ENCODE data around the gene SCN11A.
A peak's percentile ranks its signal among the peaks of the same experiment; 100 is the strongest.

Gene SCN11A

DNA sequence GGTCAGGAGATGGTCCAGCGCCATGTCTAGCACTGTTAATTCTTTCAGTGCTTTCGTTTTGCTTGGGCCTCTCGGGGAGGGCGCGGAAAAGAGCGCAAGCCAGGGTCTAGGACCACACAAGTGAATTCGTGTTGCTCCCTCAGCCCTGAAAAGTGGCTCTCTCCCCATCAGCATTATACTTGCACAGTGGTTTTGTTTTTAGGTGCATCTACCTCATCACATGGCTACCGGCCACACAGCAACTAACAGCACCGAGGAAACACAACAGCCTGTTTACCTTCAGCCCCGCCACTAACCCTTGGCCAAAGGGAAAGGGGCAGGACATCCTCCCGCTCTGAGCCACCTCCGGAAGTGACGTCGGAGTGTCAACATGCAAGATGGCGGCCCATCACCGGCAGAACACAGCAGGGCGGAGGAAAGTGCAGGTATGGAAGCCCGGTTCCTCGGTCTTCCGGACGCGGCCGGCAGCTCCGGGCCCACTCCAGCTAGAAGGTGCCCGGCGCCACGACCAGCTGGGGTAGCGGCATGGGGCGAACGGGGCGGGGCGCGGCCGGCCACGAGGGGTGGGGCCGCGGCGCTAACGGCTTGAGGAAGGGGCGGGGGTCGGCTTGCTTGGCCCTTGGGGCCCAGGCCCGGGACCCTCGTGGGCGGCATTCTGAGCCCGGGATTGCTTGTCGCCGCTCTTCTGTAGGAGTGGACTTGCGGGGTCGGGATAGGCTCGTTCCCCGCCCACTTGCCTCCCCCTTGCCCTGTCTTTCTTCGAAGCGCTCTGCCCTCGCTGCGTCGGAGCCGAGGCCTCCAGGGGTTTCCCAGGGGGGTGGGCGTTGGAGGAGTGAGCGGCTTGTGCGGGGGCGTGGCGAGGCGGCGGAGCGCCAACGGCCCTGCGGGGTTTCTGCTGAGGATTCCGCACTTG is at the start of gene SCN11A, which contains the start of gene WDR48:
Gene SCN11A (minus strand): TSS at position 296 of the 913 bp plus-strand sequence. CDS start 101,582 bp downstream, outside the sequence.
Gene WDR48 (plus strand): TSS at position 368 of the 913 bp plus-strand sequence. CDS start 10 bp downstream, at position 378.
- peak; percentile 83 to 89 for DNase-seq

DNA sequence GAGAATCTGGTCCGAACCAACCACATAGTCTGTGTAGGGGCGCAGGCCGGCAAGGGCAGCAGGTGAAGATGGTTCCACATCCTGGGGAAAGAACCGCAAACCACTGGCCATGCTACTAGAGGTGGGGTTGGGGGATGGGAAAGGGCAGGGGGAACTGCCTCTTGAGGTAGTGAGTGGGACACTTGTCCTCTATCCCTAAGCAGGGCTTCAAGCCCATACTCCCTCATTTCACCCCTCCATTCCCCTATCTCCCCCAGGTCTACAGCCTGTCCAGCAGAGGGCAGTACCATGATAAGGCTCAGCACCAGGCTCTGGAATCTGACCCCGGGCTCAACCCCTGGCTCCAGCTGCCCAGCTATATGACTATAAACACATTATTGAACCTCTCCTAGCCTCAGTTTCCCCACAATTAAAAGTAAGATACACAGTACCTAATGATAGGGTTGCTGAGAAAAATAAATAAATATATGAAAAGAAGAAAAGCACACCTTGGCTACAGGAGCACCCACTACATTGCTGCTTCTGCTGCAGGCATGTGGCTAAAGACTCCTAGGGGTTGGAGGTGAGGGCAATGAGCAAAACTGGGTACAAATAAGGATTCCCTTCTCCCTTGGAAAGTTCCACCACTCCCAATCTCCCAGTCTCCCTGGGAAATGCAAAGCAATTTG is 49.4 kb upstream of the SCN11A start:
- peak; percentile 23 to 39 for DNase-seq

DNA sequence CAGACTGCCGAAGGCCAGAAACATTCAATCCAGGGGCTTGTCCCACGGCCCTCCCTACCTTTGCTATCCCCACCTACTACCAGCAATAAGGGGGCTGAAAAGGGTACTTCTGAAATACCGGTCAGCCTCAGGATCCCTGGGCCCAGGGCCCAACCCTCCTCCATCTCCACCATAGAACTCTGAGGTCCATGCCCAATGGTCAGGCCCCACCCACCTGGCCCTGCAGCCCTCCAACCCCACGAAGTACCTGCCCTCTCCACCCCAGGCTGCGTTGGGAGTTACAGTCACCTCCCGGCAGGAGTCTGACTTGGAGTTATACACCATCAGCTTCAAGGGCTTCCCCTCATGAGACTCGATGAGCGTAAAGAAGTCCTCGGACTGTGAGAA is 48.7 kb upstream of the SCN11A start:
- no peak for DNase-seq

DNA sequence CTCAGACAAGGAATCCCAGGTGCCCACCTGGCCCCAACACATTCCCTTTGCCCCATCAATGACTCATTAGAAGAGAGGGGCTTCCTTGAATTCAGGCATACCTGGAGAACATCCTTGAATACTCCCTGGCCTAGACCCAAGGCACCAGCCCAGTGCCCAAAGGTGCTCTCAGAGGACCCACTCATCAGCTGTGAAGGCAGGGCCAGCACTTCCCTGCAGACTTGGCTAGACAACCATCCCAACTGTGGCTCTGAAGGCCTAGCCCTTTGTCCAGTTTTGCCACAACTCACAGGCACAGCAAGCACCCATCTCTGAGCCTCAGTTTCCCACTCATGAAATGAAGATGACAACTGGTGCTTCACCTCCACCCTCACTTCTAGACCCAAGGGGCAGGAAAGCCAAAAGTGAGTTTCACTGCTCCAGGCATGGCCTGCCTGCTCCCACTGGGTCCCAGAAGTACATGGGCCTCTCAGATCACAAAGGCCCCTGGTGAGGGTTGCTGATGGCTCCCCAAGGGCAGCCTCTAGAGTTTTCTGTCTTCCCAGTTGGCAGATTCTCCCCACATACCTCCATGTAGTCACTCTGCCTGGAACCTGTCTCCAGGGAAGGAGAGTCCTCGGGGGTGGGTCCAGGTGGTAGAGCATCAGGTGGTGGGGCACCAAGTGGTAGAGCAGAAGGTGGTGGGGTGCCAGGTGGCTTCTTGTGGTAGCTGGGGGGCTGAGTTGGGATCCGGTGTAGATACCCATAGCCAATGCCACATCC is 48.2 kb upstream of the SCN11A start:
- DNase-seq = no peak

DNA sequence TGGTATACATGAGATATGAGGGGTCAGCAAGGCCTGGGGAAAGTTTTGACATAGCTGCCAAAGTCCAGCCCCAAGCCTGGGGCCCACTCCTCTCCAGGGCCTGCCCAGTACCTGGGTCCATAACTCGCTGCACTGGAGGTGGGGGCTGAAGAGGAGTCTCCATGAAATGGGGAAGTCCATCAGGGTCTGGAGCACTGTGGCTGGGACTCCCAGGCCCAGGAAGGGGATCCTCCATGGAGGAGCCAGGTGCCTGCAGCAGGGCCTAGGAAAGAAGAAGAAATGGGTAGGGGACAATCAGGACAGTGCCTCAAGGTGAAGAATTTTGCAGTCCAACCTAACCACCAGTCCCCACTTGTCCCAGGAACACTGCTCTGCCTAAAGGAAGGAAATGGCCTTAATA is 47.5 kb upstream of the SCN11A start:
- DNase-seq = no peak

DNA sequence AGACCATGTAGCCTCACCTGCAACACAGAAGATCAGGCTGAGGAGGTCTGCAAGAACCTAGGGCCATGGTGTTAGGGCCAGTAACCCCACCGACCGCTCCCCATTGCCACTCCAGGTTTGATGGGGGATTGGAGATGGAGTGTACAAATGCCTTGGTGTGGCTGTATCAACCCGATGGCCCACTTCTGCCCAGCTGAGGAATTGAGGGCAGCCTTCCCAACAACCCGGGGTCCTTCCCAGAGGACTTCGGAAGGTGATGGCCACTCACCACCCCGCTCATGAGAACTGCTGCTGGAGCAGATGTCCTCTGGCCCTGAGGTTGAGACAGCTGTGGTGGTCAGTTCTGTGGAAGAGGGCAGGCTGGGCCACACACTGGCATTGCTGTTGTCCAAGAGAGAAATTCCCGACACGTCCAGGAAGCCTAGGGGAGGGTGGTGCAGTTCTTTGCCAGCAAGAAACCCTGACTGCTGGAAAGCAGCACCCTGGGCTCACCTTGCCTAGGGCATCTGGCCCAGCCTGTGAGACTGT is 46.8 kb upstream of the SCN11A start:
- no peak for DNase-seq

DNA sequence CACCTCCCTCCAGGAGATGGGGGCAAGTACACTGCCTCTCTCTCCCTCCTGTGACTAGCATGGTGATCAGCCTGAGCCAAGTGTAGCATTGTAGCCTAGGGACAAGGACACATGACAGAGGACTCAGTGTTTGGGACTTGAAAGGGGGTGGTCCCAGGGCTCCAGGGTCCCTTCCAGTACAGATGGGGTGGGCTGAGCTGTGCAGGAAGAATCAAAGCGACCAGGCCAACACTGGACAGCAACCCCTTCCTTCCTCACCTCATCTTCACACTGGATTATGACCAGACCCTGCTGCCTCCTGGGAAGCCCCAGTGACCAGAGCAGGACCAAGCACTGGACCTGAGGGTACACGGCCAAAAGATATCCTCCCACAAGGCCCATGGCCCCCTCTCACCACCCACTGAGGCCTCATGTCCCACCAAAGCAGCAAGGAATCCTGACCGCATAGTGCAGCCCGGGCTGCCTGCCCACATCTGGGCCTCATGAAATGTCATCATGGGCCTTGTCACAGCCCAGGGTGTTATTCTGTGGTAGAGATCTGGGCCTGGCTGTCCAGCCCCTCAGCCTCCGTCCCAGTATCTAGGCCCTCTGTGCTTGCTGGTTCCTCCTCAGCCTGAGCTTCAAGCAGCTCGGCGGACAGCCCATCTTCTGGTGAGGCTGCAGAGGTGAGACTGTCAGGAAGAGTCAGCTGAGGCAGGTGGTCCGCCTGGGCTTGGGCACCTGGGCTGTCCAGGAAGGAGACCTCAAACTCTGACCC is 46.1 kb upstream of the SCN11A start:
- DNase-seq = no peak

DNA sequence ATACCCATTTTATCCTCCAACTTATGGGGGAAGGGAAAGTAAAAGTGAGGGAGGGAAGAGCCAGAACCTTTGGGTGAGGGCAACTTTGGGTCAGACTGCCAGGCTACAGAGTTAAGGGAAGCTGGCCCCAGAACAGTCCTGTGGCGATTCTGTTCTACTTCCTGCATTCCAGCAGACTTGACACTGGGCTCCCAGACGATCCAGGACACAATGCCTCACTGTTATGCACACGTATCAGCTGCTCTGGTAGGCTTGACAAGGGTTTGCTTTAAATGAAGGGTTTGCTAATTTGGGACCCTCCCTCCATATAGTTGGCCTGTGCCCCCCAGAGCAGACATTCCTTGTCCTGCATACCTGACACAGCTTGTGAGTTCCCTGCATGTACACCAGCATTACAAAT is 45.0 kb upstream of the SCN11A start:
- no peak for DNase-seq

DNA sequence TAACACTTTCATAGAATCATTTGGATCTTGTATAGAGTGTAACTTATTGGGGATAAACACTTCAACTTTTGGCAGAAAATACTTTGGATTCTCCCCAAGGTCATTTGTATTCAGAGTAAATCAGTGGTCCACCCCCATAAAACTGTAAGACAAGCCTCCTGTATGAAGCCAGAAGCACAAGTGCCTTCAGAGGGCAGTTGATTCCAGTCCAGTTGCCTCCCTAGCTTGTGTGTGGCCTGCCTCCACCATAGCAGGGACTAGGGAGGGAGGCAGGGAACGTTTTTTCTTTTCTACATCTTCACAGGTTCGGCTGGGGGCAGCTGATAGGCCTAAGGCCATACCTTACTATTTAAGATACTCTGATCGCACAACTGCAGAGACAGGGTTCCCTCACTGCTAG is 44.0 kb upstream of the SCN11A start:
- no peak for DNase-seq

DNA sequence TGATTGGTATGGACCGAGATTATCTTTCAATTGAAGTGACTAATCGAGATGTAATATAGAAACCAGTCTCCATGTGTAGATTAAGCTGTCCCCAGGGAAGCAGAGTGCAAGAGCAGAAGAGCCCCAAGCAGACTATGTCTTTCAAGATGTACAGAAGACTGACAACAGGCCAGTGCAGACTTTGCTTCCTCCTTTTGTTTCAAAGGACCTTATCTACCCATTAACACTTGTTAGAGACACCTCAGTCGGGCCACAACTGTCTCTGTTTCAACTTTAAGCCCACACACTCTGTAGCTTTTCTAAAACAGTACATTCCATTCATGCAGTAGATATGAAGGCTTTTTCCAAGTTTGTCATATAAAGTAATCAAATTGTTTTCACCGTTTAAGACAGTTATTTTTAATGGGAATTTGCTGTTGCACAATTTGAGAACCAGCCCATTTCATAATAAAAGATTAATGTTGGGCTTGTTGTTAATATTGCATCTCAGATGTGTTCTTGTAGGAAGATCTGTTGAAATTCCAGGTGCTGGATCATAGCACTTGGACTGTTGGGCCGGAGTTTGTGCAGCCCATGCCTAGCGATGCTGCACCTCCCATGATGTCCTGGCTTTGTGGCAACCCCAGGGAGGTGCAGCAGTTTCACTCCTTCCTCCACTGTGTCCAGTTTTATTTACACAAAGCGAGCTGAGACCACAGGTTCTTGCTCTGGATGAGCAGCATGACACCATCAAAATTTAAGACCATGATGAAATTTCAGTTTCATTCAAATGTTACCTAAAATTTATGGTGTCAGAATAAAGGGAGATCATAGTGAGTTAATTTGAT is 43.3 kb upstream of the SCN11A start:
- DNase-seq = no peak

DNA sequence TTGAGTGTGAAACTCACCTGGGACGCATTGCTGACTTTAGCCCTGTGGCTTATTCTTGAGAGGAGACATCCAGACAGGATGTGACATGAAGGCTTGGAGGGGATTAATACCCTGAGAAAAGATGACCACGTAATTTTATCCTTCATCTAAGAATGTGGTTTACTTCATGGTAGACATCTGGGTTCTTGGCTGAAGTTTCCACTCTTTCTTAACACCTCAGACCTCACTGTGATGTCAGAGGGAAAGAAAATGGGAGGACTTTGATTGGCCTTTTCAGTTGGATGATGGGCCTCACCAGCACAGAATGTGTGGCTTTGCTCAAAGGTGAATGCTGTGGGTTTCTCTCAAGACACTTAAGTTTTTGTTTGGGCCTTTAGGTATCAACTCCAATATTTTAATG is 39.2 kb upstream of the SCN11A start:
- no peak for DNase-seq

DNA sequence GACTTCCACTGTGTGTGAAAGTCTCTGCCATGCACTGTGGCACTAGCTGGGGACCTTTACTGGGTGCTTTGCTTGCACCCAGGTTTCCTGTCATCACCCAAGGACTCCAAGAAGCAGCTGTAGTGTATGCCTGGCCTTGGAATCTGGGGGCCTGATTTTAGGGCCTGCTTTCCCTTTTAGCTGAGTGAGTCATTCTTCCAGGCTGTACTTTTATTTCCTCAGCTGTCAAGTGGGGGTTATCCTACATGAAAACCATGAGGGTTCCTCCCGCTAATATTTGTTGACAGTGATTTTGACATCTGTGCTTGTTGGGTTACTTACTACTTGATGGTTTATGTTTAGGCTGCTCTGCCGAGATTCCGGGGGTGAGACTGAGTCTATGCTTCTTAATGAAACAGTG is 37.1 kb upstream of the SCN11A start:
- no peak for DNase-seq

DNA sequence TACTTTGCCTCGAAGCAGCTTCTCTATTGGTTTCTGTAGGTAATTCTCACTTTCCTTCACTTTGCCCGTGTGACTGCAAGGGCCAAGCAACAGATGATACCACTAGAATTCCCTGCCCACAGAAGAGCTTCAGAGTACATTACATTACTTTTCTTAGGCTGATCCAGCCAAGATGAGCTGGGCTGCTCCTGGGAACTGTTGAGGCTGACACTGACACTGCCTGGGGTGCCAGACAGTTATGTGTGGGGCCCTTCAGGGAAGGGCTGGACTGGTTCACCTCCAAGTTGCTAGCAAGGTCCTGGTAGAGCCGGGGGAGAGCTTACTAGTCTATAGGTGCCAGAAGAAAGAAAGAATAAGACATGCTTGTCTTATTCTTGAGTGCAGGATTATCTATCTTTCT is 36.7 kb upstream of the SCN11A start:
- no peak for DNase-seq

DNA sequence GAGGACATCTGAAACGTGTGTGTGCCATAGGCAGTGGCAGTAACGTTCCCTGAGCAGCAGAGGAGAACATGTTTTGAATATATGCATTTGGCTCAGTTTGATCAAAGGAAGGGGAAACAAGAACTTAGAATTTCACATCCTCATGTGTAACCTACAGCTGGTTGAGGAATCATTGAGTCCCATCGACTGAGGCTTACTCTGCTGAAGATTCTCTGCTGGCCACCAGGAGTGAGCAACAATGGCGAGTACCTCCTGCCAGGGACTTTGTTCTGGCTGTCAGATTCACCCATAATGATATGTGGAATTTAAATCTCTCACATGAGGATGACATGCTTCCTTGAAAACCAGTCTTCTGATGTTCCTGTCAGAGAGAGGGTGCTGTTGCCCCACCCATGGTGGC is 34.4 kb upstream of the SCN11A start:
- DNase-seq = no peak

DNA sequence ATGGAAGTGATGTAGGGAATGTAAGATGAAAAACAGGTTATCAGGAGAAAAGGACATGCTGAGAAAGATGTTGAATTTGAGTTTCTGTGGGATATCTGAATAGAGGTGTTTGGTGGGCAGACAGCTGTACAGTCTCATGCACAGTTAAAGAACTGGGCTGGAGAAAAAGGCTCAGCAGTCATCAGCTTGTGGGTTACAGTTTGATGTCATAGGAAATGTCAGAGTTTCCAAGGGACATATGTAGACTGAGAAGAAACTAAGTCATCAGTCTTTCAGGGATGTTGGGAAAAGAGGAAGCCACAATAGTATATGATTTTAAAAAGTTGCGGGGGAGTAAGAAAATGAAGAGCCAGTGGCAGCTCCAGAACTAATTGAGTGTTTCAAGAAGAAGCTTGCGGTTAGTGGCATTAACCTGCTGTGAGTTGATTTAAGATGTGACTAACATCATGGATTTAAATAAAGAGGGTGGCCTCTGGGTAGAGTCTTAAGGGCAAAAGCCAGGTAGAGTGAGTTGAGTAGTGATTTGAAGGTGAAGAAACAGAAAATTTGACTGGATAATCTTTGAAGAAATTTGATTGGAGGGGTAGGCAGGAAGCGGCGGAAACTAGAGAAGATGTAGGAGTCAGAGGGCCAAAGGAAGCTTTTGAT is 31.0 kb upstream of the SCN11A start:
- no peak for DNase-seq

DNA sequence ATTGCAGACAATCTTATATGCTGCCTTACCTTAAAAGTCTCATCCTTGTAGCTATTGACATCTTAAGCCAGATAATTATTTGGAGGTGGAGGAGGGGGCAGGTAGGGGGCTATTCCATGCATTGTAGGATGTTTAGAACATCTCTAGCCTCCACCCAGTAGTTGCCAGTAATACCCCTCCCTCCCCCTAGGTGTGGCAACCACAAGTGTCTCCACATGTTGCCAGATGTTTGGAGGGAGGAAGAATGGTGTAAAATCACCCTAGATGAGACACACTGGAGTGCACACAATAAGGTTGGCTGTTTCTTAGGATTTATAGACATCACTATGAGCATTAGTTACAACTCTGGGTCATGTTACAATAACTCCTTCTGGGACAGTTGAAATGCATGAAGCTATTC is 28.3 kb upstream of the SCN11A start:
- no peak for DNase-seq

DNA sequence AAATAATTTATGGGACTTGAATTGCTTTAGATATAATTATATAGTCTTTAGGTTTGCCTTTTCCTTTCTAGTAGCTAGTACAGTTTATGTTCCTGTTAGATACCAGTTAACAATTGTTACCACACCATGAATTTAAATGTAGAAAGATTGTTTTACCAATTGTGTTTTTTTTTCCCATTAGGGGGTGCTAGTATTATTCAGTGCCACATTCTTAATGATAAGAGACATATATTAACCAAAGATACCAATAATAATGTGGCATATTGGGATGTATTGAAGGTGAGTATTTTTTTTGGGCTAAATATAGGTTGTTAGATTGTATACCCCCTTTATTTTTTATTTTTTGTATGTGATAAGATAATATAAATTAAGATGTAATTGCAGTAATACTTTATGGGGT is 27.8 kb upstream of the SCN11A start:
- no peak for DNase-seq

DNA sequence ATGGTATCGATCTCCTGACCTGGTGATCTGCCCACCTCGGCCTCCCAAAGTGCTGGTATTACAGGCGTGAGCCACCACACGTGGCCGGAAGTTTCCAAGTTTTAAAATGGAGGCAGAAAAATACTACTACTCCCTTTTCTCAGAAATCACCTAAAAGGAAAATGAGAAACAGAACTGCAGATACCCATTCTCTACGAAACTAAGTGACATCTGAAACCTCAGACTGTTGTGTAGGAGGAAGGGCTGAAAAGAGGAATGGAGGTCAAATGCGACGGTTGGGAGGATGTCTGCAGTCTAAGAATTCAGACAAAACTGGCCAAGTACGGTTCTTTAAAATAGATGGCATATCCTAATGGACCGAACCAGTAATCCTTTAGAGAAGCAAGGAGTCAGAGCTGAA is 24.2 kb upstream of the SCN11A start:
- no peak for DNase-seq

DNA sequence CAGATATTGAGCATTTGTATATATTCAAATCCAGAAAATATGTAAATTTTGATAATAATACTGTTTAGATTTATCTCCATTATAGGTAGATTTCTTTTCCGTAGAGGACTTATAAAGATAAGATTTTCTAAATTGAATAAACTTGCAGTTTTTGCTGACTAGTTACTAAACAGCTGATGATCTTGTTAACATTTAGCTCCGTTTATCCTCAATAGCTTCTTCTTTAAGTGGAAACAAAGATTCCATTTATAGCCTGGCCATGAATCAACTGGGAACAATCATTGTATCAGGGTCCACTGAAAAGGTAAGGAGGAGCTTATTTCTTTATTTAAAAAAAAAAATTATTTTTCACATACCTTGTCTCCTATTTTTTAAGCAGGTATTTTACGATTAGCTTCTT is 16.8 kb upstream of the SCN11A start:
- DNase-seq = no peak

DNA sequence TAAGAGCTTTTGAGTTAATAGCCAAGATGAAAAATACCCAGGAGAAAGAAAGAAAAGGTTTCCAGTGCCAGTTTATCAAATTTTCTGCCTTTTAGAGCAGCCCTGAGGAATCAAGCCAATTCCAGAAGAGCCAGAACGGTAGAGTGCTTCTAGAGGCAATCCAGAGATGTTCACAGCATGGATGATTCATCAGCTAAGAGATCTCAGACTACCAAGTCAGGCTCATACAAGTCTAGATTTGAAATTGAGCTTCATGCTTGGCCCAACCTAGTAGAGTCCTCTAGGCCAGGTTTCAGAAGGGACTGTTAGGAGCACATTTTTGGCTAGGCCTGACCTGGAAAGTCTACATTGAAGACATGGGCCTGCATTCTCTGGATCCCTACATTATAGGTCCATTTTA is 15.5 kb upstream of the SCN11A start:
- DNase-seq = no peak

DNA sequence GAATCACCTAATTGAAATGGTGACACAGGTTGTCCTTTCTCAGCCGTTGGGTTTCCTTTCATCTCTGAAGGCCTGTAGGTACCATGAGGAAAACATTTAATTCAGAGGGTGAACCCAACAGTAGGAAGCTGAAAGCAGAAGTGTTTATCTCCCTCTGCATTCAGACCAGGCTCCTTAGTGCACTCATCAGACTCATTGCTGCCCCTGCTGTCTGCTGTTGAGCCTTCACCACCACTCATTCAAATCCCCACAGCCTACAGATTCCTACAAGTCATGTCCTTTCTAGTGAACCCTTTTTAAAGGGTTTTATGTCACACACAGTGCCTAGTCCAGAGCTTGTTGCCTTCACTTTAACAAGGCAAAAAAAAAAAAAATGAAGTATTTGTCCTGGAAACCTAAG is 13.5 kb upstream of the SCN11A start:
- DNase-seq = no peak
